A549 (cell line): ENCODE data around the gene STRN3. TPM values are rescaled to one million over a fixed set of nuclear protein-coding genes. Genes with fewer than 3 reads are reported as not detected.

Source experiments
- ATAC-seq, 2 experiments: fragments of 200-7000 bp in 1 of 2; fragments of >200 bp in 1 of 2; cut with Nextera tagmentation in 1 of 2; cut with Tn5 transposase in 1 of 2; 3 replicates each; pipeline versions ENCODE4 v1.8.0 to v1.9.1; 2018 to 2020; ENCODE audit warnings: mild to moderate bottlenecking in 1 of 2, moderate library complexity in 1 of 2
- CTCF ChIA-PET: fragments of 300-600 bp; sonication (Branson Sonifier 250); formaldehyde crosslinking; extraction: SDS; loops from one replicate; lab custom pipeline; 2021; ENCODE audit warnings: antibody characterized with exemption, inconsistent platforms; lab: Yijun Ruan, JAX
- POLR2A ChIA-PET: fragments of 350-600 bp; formaldehyde crosslinking; extraction: SDS; loops from one replicate; lab custom pipeline; 2021; ENCODE audit warnings: antibody characterized with exemption, inconsistent platforms; lab: Yijun Ruan, JAX
- DNase-seq, 2 experiments: peaks; one replicate each; pipeline versions ENCODE4 v3.0.0 to v3.0.0-alpha.2; 2011 to 2016; ENCODE audit warnings: low read depth in 1 of 2, low spot score in 1 of 2
- FAIRE-seq: peaks from 2 replicates; lab custom pipeline; 2011; peaks lifted over from hg19 to GRCh38; lab: Jason Lieb, UNC
- H3K27ac ChIP-seq, 2 experiments: fragments of >200 bp; sonication (Bioruptor Twin); formaldehyde crosslinking; 3 replicates each; pipeline ENCODE4 v1.5.1; 2016 to 2017
- H3K4me1 ChIP-seq: fragments of >200 bp; sonication (Bioruptor Twin); formaldehyde crosslinking; 3 replicates; pipeline ENCODE4 v1.6.1; 2016
- H3K4me2 ChIP-seq: fragments of >200 bp; sonication (Bioruptor Twin); formaldehyde crosslinking; 3 replicates; pipeline ENCODE4 v1.6.1; 2016
- H3K4me3 ChIP-seq: fragments of >200 bp; sonication (Bioruptor Twin); formaldehyde crosslinking; 3 replicates; pipeline ENCODE4 v1.5.1; 2016
- H3K9me3 ChIP-seq: fragments of >200 bp; sonication (Bioruptor Twin); formaldehyde crosslinking; 3 replicates; pipeline ENCODE4 v1.6.1; 2016
- CBX2 ChIP-seq: fragments of 200-600 bp; sonication (generic); IDR thresholded peaks from 2 replicates; pipeline ENCODE4 v1.6.1; 2016; ENCODE audit warnings: low read depth, mild to moderate bottlenecking, borderline replicate concordance
- CHD4 ChIP-seq: fragments of 200-600 bp; sonication (generic); IDR thresholded peaks from 2 replicates; pipeline ENCODE4 v1.6.1; 2016; ENCODE audit warnings: antibody characterized with exemption, mild to moderate bottlenecking, borderline replicate concordance
- EHF ChIP-seq: fragments of 250-450 bp; sonication (Bioruptor Pico); IDR thresholded peaks from 2 replicates; pipeline ENCODE4 v1.5.0; 2020; ENCODE audit warnings: mild to moderate bottlenecking
- EHMT2 ChIP-seq: fragments of 200-600 bp; sonication (generic); IDR thresholded peaks from 2 replicates; pipeline ENCODE4 v1.6.1; 2016; ENCODE audit warnings: antibody characterized with exemption, low read depth, mild to moderate bottlenecking, moderate library complexity
- FOSL2 ChIP-seq, 2 experiments: fragments of 450-650 bp in 1 of 2; fragments of >200 bp in 1 of 2; sonication (Bioruptor Twin) in 1 of 2; formaldehyde crosslinking; IDR thresholded peaks; 2 replicates each; pipeline versions ENCODE4 v1.5.0 to v1.6.1; 2016 to 2020; ENCODE audit warnings: mild to moderate bottlenecking in 1 of 2, moderate library complexity in 1 of 2
- HES2 ChIP-seq: fragments of >200 bp; sonication (Bioruptor Twin); formaldehyde crosslinking; IDR thresholded peaks from 2 replicates; pipeline ENCODE4 v1.6.1; 2016
- HOXB5 ChIP-seq: fragments of 250-450 bp; sonication (Bioruptor Pico); IDR thresholded peaks from 2 replicates; pipeline ENCODE4 v1.5.0; 2020; ENCODE audit warnings: mild to moderate bottlenecking, moderate library complexity
- JUN ChIP-seq, 2 experiments: fragments of >200 bp; sonication (Bioruptor Twin); formaldehyde crosslinking; IDR thresholded peaks; 2 replicates in 1 of 2; 3 replicates in 1 of 2; pipeline ENCODE4 v1.6.1; 2016 to 2017
- MAZ ChIP-seq: fragments of 150-350 bp; IDR thresholded peaks from 2 replicates; pipeline ENCODE4 v1.6.1; 2014; ENCODE audit warnings: antibody characterized with exemption, low read depth, low read length, borderline replicate concordance
- NFE2L2 ChIP-seq: fragments of 150-350 bp; conservative IDR thresholded peaks from 2 replicates; pipeline ENCODE4 v1.6.1; 2014; ENCODE audit warnings: low read length
- NPAS2 ChIP-seq: fragments of 250-450 bp; sonication (Bioruptor Pico); IDR thresholded peaks from 2 replicates; pipeline ENCODE4 v1.8.0; 2022; ENCODE audit warnings: mild to moderate bottlenecking, moderate library complexity, borderline replicate concordance
- NR3C1 ChIP-seq: fragments of >200 bp; sonication (Bioruptor Twin); formaldehyde crosslinking; IDR thresholded peaks from 3 replicates; pipeline ENCODE4 v1.6.1; 2017
- PBX3 ChIP-seq: IDR thresholded peaks from 2 replicates; pipeline ENCODE4 v1.6.1; 2012
- PHF8 ChIP-seq: fragments of 200-600 bp; sonication (generic); IDR thresholded peaks from 2 replicates; pipeline ENCODE4 v1.6.1; 2016; ENCODE audit warnings: low read depth, mild to moderate bottlenecking, antibody characterized with exemption, moderate library complexity, borderline replicate concordance
- POLR2A ChIP-seq: IDR thresholded peaks from 2 replicates; pipeline ENCODE4 v1.6.1; 2012; ENCODE audit warnings: mild to moderate bottlenecking, low read length
- POLR2AphosphoS2 ChIP-seq: conservative IDR thresholded peaks from 2 replicates; pipeline ENCODE4 v1.6.1; 2012; ENCODE audit warnings: low read length, improper control_type of control experiment, inconsistent platforms
- RCOR1 ChIP-seq: fragments of 150-350 bp; IDR thresholded peaks from 2 replicates; pipeline ENCODE4 v1.6.1; 2014; ENCODE audit warnings: antibody characterized with exemption, low read length, low read depth
- SMC3 ChIP-seq: fragments of >200 bp; sonication (Bioruptor Twin); formaldehyde crosslinking; IDR thresholded peaks from 3 replicates; pipeline ENCODE4 v1.6.1; 2018; ENCODE audit warnings: inconsistent platforms
- SREBF2 ChIP-seq: fragments of 450-650 bp; IDR thresholded peaks from 2 replicates; pipeline ENCODE4 v1.6.1; 2014; ENCODE audit warnings: mild to moderate bottlenecking, moderate library complexity
- ZSCAN20 ChIP-seq: fragments of 250-450 bp; sonication (Bioruptor Pico); IDR thresholded peaks from 2 replicates; pipeline ENCODE4 v1.8.0; 2022; ENCODE audit warnings: mild to moderate bottlenecking, moderate library complexity
- WGBS: methylation state at CpG from one replicate; pipeline ENCODE4 v1.1.6; 2017; ENCODE audit errors: missing lambda C conversion rate; 5-methylcytosine and 5-hydroxymethylcytosine counted together
- polyA plus RNA-seq, 4 experiments: library from polyadenylated mRNA; depleted of rRNA in 3 of 4; stranded (reverse); fragments of >200 nt; fragmentation: RNase III in 1 of 4; extraction: RNeasy Plus Mini Kit Qiagen cat#74134 plus additional on column Dnase treatment in 1 of 4; gene quantifications; 2 replicates in 3 of 4; 3 replicates in 1 of 4; pipeline ENCODE4 v1.2.3, GENCODE V29; 2011 to 2017
- TF ChIP-seq, protein P1 (sequence below): fragments of 150-350 bp; IDR thresholded peaks from 2 replicates; pipeline ENCODE4 v1.6.1; 2014; ENCODE audit warnings: low read depth, mild to moderate bottlenecking, low read length
- TF ChIP-seq, protein P2 (sequence below): fragments of >200 bp; sonication (Bioruptor Twin); formaldehyde crosslinking; IDR thresholded peaks from 3 replicates; pipeline ENCODE4 v1.6.1; 2016
- TF ChIP-seq, protein P3 (sequence below): IDR thresholded peaks from 2 replicates; pipeline ENCODE4 v1.6.1; 2012

Gene STRN3
- polyA plus RNA-seq, 2 of the 4 experiments (the other 2 are of a cell fraction), result 22.1 to 44.8 TPM

DNA sequence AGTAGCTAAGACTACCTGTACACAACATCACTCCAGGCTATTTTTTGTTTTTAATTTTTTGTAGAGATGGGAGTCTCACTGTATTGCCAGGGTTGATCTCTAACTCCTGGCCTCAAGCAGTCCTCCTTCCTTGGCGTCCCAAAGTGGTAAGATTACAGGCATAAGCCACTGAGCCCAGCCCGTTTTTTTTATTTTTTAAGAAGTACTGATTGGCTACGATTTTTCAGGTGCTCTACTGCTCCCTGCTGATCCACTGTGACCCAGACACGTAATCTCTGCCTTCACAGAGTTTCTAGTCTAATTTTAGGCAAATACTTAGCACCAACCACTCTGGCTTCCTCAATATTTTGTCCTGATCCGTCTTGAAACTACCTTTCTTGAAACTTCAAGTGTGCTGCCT lies 4.3 kb upstream of the STRN3 start:
- Histone ChIP-seq H3K4me3 (no peak overlapping the region), H3K27ac (peak overlapping the region in 1 of 2 experiments; percentile 55; a peak in 3 of 6 replicates), H3K9me3 (no peaks in the 10 kb centered on the region), H3K4me2 (no peak overlapping the region), H3K4me1 (peaks cover 63% of the 10 kb centered on the region)
- no peak for TF ChIP-seq EHMT2
- TF ChIP-seq NR3C1, result no peak
- TF ChIP-seq POLR2A, result no peak
- no peak for TF ChIP-seq NPAS2 (CRISPR knock-in tag)
- POLR2A ChIA-PET, result no interaction called here
- no peak for DNase-seq
- CTCF ChIA-PET, result no interaction called here
- FAIRE-seq, result no peak
- no peak for ATAC-seq
- WGBS, result 86% methylated on average over 5 of the region's 5 CpGs

- FAIRE-seq, result no peak
- H3K4me2 ChIP-seq, result peak overlapping the region; percentile 21
- no peak for DNase-seq
Observed at GRCh38 chr14:31029016-31029970, 3.1 kb upstream of the STRN3 start.

DNA sequence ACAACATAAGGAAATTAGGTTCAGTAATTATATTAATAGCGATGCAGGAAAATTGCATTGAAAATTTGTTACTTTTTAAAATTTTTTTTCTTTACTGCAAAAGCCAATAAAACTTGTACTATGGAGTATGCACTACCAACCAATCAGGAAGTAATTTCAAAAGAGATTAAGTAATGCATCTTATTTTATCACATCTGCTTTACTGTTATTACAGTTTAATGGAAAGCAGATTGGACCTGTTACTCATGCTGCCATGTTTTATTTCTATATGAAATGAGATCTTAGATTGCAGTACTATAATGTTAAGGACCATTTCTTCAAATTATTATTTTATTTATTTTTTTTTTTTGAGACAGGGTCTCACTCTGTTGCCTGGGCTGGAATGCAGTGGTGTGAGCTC lies 1.7 kb upstream of the STRN3 start:
- peak overlapping the region; percentile 65 to 99; a peak in 5 of 6 replicates for H3K27ac ChIP-seq
- ChIA-PET CTCF (interaction anchor here (1.9 to 2.3 kb wide), 2 partner anchors 10 to 55 kb away, joined by 8 to 9 read pairs; no protein-coding TSS in a partner anchor), POLR2A (no interaction called here)
- TF ChIP-seq EHF (CRISPR knock-in tag) (no peak), POLR2AphosphoS2 (no peak), CHD4 (no peak)
- TF ChIP-seq, protein P1, sequence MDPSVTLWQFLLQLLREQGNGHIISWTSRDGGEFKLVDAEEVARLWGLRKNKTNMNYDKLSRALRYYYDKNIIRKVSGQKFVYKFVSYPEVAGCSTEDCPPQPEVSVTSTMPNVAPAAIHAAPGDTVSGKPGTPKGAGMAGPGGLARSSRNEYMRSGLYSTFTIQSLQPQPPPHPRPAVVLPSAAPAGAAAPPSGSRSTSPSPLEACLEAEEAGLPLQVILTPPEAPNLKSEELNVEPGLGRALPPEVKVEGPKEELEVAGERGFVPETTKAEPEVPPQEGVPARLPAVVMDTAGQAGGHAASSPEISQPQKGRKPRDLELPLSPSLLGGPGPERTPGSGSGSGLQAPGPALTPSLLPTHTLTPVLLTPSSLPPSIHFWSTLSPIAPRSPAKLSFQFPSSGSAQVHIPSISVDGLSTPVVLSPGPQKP, result no peak
- ATAC-seq, result no peak
- peak overlapping the region; percentile 87 for H3K4me2 ChIP-seq
- 90% methylated on average over 1 of the region's 1 CpG for WGBS
- FAIRE-seq, result no peak
- peak overlapping the region; percentile 99 for H3K4me3 ChIP-seq
- DNase-seq, result no peak
- H3K4me1 ChIP-seq, result peaks cover 64% of the 10 kb centered on the region
- H3K9me3 ChIP-seq, result no peaks in the 10 kb centered on the region

More at GRCh38 chr14:31029016-31029970, 3.1 kb upstream of the STRN3 start:
- POLR2A ChIA-PET, result no interaction called here
- peak overlapping the region; percentile 22 to 65; a peak in 4 of 6 replicates for H3K27ac ChIP-seq
- 85% methylated on average over 3 of the region's 3 CpGs for WGBS
- no peak for TF ChIP-seq HES2
- no peak for TF ChIP-seq HOXB5 (CRISPR knock-in tag)
- no peak for TF ChIP-seq FOSL2 (IDR thresholded peaks at IDR 0.05)
- TF ChIP-seq FOSL2 (CRISPR knock-in tag; IDR thresholded peaks at IDR 0.05), result no peak
- TF ChIP-seq ZSCAN20, result no peak
- no peaks in the 10 kb centered on the region for H3K9me3 ChIP-seq
- H3K4me3 ChIP-seq, result no peak overlapping the region
- CTCF ChIA-PET, result interaction anchor here (1.9 kb wide), 1 partner anchor 9 kb away, joined by 8 read pairs; no protein-coding TSS in a partner anchor
- no peak for ATAC-seq
- H3K4me1 ChIP-seq, result peaks cover 62% of the 10 kb centered on the region

- ChIA-PET POLR2A (interaction anchor here (0.5 to 1.9 kb wide), 23 partner anchors 8 to 434 kb away, joined by 3 to 13 read pairs (median 4); partner anchors contain the start of genes DTD2, HEATR5A and HECTD1), CTCF (interaction anchor here (0.9 to 2.3 kb wide), 6 partner anchors 12 to 56 kb away, joined by 3 to 9 read pairs (median 4); no protein-coding TSS in a partner anchor)
- Histone ChIP-seq H3K4me1 (peaks cover 53% of the 10 kb centered on the region), H3K4me2 (peak overlapping the region; percentile 87), H3K9me3 (no peaks in the 10 kb centered on the region)
- ATAC-seq, result peak; percentile 90 to 96
- TF ChIP-seq NFE2L2 (no peak), PHF8 (no peak; the same call in 1 of the 2 replicates), PBX3 (no peak), MAZ (no peak), JUN (IDR thresholded peaks at IDR 0.05) (peak in 1 of 2 experiments; percentile 13; a peak in 1 of 5 replicates), SMC3 (no peak), SREBF2 (no peak), CBX2 (no peak), RCOR1 (no peak)
- TF ChIP-seq, protein P2, sequence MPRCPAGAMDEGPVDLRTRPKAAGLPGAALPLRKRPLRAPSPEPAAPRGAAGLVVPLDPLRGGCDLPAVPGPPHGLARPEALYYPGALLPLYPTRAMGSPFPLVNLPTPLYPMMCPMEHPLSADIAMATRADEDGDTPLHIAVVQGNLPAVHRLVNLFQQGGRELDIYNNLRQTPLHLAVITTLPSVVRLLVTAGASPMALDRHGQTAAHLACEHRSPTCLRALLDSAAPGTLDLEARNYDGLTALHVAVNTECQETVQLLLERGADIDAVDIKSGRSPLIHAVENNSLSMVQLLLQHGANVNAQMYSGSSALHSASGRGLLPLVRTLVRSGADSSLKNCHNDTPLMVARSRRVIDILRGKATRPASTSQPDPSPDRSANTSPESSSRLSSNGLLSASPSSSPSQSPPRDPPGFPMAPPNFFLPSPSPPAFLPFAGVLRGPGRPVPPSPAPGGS, result no peak
- TF ChIP-seq, protein P3, sequence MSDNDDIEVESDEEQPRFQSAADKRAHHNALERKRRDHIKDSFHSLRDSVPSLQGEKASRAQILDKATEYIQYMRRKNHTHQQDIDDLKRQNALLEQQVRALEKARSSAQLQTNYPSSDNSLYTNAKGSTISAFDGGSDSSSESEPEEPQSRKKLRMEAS, result peak; percentile 29; the same call in 1 of the 2 replicates
- TF ChIP-seq, all 56 proteins: peak for 2
- WGBS, result under 1% methylated on average over 22 of the region's 48 CpGs
- H3K27ac ChIP-seq, result peak overlapping the region; percentile 99
- H3K4me3 ChIP-seq, result peak overlapping the region; percentile 99
- DNase-seq, result peak; percentile 87 to 97
- no peak for FAIRE-seq
Observed at GRCh38 chr14:31026450-31027235, 464 bp upstream of the STRN3 start.
